ENCODE measurements around the gene MERTK.

GRCh38 chr2:112005406-112006075 lies 107.1 kb downstream of the MERTK start:
- TF ChIP-seq CTCF (IDR thresholded peaks at IDR 0.05) (no peak), POLR2A (IDR thresholded peaks at IDR 0.05) (no peak)
